H9 (cell line): ENCODE measurements around the gene SPHK2. TPM values are rescaled to one million over a fixed set of nuclear protein-coding genes. Genes with fewer than 3 reads are reported as not detected.

Source experiments
- DNase-seq: peaks from one replicate; pipeline ENCODE4 v3.0.0-alpha.2; 2017
- H2AFZ ChIP-seq: one replicate; pipeline ENCODE4 v1.6.1; 2013; ENCODE audit warnings: mild to moderate bottlenecking, low read length, control low read depth, moderate library complexity
- H2AK5ac ChIP-seq: 2 replicates; pipeline ENCODE4 v1.6.1; 2013; ENCODE audit warnings: low read length, control low read depth, mixed read lengths; ENCODE audit not compliant: insufficient read length
- H2BK120ac ChIP-seq: one replicate; pipeline ENCODE4 v1.6.1; 2013; ENCODE audit warnings: low read depth, mild to moderate bottlenecking, low read length, control low read depth, inconsistent platforms; ENCODE audit not compliant: poor library complexity, severe bottlenecking
- H2BK12ac ChIP-seq: 2 replicates; pipeline ENCODE4 v1.6.1; 2013; ENCODE audit warnings: low read length, control low read depth, mixed read lengths, low read depth; ENCODE audit not compliant: insufficient read length
- H2BK15ac ChIP-seq: 2 replicates; pipeline ENCODE4 v1.6.1; 2013; ENCODE audit warnings: low read depth, low read length, control low read depth
- H2BK20ac ChIP-seq: one replicate; pipeline ENCODE4 v1.6.1; 2013; ENCODE audit warnings: low read depth, mild to moderate bottlenecking, low read length, control low read depth, inconsistent platforms; ENCODE audit not compliant: poor library complexity, severe bottlenecking
- H2BK5ac ChIP-seq: 2 replicates; pipeline ENCODE4 v1.6.1; 2013; ENCODE audit warnings: low read length, control low read depth, mixed read lengths; ENCODE audit not compliant: insufficient read length
- H3K14ac ChIP-seq: 2 replicates; pipeline ENCODE4 v1.6.1; 2013; ENCODE audit warnings: low read length, control low read depth; ENCODE audit not compliant: insufficient read depth
- H3K18ac ChIP-seq: 2 replicates; pipeline ENCODE4 v1.6.1; 2013; ENCODE audit warnings: low read depth, mild to moderate bottlenecking, mixed read lengths, low read length, control low read depth; ENCODE audit not compliant: insufficient read length
- H3K23ac ChIP-seq: 2 replicates; pipeline ENCODE4 v1.6.1; 2013; ENCODE audit warnings: low read length, control low read depth, mixed read lengths, low read depth; ENCODE audit not compliant: insufficient read length
- H3K23me2 ChIP-seq: 2 replicates; pipeline ENCODE4 v1.6.1; 2013; ENCODE audit warnings: low read depth, mild to moderate bottlenecking, mixed read lengths, low read length, control low read depth; ENCODE audit not compliant: insufficient read length, poor library complexity, severe bottlenecking
- H3K27ac ChIP-seq: 2 replicates; pipeline ENCODE4 v1.5.1; 2013; ENCODE audit warnings: low read length, control low read depth, mixed read lengths, low read depth; ENCODE audit not compliant: insufficient read length
- H3K27me3 ChIP-seq: 2 replicates; pipeline ENCODE4 v1.6.1; 2013; ENCODE audit warnings: low read length, control low read depth, inconsistent platforms; ENCODE audit not compliant: insufficient read depth
- H3K4ac ChIP-seq: 2 replicates; pipeline ENCODE4 v1.6.1; 2013; ENCODE audit warnings: low read depth, mild to moderate bottlenecking, control low read depth, inconsistent platforms, low read length, moderate library complexity
- H3K4me1 ChIP-seq: 2 replicates; pipeline ENCODE4 v1.6.1; 2013; ENCODE audit warnings: low read length, control low read depth, inconsistent platforms; ENCODE audit not compliant: insufficient read depth
- H3K4me2 ChIP-seq: 2 replicates; pipeline ENCODE4 v1.6.1; 2013; ENCODE audit warnings: low read length, control low read depth, mixed read lengths; ENCODE audit not compliant: insufficient read length, insufficient read depth
- H3K56ac ChIP-seq: 2 replicates; pipeline ENCODE4 v1.6.1; 2013; ENCODE audit warnings: low read depth, mild to moderate bottlenecking, mixed read lengths, low read length, control low read depth; ENCODE audit not compliant: insufficient read length
- H3K79me1 ChIP-seq: 2 replicates; pipeline ENCODE4 v1.6.1; 2013; ENCODE audit warnings: low read depth, mild to moderate bottlenecking, moderate library complexity, low read length, control low read depth, inconsistent platforms; ENCODE audit not compliant: insufficient read depth, poor library complexity, severe bottlenecking
- H3K79me2 ChIP-seq: 2 replicates; pipeline ENCODE4 v1.6.1; 2013; ENCODE audit warnings: low read length, control low read depth, inconsistent platforms; ENCODE audit not compliant: insufficient read depth
- H3K9ac ChIP-seq: 2 replicates; pipeline ENCODE4 v1.6.1; 2013; ENCODE audit warnings: low read length, control low read depth, mixed read lengths; ENCODE audit not compliant: insufficient read length; ENCODE audit errors: extremely low read depth
- H3K9me3 ChIP-seq: one replicate; pipeline ENCODE4 v1.6.1; 2013; ENCODE audit warnings: low read depth, low read length, inconsistent platforms; ENCODE audit not compliant: control insufficient read depth
- H3T11ph ChIP-seq: one replicate; pipeline ENCODE4 v1.6.1; 2013; ENCODE audit warnings: mild to moderate bottlenecking, low read length, control low read depth, inconsistent platforms
- H4K20me1 ChIP-seq: one replicate; pipeline ENCODE4 v1.6.1; 2013; ENCODE audit not compliant: control insufficient read depth, insufficient read length, insufficient read depth
- H4K5ac ChIP-seq: 2 replicates; pipeline ENCODE4 v1.6.1; 2013; ENCODE audit warnings: low read depth, mild to moderate bottlenecking, mixed read lengths, low read length, control low read depth; ENCODE audit not compliant: insufficient read length
- H4K8ac ChIP-seq: replicated peaks from 2 replicates; pipeline ENCODE4 v1.6.1; 2013; ENCODE audit warnings: low read length, control low read depth, mixed read lengths, low read depth; ENCODE audit not compliant: insufficient read length
- H4K91ac ChIP-seq: 2 replicates; pipeline ENCODE4 v1.6.1; 2013; ENCODE audit warnings: low read depth, mild to moderate bottlenecking, moderate library complexity, mixed read lengths, low read length, control low read depth; ENCODE audit not compliant: insufficient read length
- H3K27ac Mint-ChIP-seq, 3 experiments: 2 replicates in 2 of 3; 3 replicates in 1 of 3; pipeline ENCODE4 v1.8.0; 2020 to 2021; ENCODE audit warnings: mixed read lengths in 3 of 3, mild to moderate bottlenecking in 1 of 3, moderate library complexity in 1 of 3
- H3K27me3 Mint-ChIP-seq: 2 replicates; pipeline ENCODE4 v1.8.0; 2021; ENCODE audit warnings: low read depth, mild to moderate bottlenecking, moderate library complexity, mixed read lengths
- H3K36me3 Mint-ChIP-seq, 3 experiments: 2 replicates in 2 of 3; 3 replicates in 1 of 3; pipeline ENCODE4 v1.8.0; 2020 to 2021; ENCODE audit warnings: low read depth in 3 of 3, mixed read lengths in 3 of 3; ENCODE audit not compliant: insufficient read depth in 1 of 3
- H3K4me1 Mint-ChIP-seq, 2 experiments: 2 replicates each; pipeline ENCODE4 v1.8.0; 2020; ENCODE audit warnings: mixed read lengths in 2 of 2
- H3K4me3 Mint-ChIP-seq, 2 experiments: 2 replicates in 1 of 2; 3 replicates in 1 of 2; pipeline ENCODE4 v1.8.0; 2020 to 2021; ENCODE audit warnings: mild to moderate bottlenecking in 2 of 2, mixed read lengths in 2 of 2, moderate library complexity in 1 of 2
- H3K9me3 Mint-ChIP-seq, 2 experiments: 2 replicates in 1 of 2; 3 replicates in 1 of 2; pipeline ENCODE4 v1.8.0; 2020; ENCODE audit warnings: mild to moderate bottlenecking in 2 of 2, mixed read lengths in 2 of 2, moderate library complexity in 1 of 2
- WGBS: extraction: QIAGEN DNeasy Blood & Tissue Kit; methylation state at CpG from one replicate; pipeline ENCODE4 v1.1.7; 2013; ENCODE audit warnings: missing lambda C conversion rate, low lambda C conversion rate, mixed read lengths; ENCODE audit not compliant: insufficient read length; ENCODE audit errors: extremely low coverage; 5-methylcytosine and 5-hydroxymethylcytosine counted together
- total RNA-seq: library from RNA; stranded (reverse); gene quantifications from 2 replicates; pipeline ENCODE4 v1.2.1, GENCODE V29; 2021
- TF ChIP-seq, protein P1 (sequence below): fragments of 200-600 bp; sonication (generic); conservative IDR thresholded peaks from 3 replicates; pipeline ENCODE4 v1.8.0; 2021; ENCODE audit warnings: antibody characterized with exemption, mild to moderate bottlenecking

SPHK2 gene
- total RNA-seq, 1 experiment from 2014 or later = 57.2 TPM

DNA sequence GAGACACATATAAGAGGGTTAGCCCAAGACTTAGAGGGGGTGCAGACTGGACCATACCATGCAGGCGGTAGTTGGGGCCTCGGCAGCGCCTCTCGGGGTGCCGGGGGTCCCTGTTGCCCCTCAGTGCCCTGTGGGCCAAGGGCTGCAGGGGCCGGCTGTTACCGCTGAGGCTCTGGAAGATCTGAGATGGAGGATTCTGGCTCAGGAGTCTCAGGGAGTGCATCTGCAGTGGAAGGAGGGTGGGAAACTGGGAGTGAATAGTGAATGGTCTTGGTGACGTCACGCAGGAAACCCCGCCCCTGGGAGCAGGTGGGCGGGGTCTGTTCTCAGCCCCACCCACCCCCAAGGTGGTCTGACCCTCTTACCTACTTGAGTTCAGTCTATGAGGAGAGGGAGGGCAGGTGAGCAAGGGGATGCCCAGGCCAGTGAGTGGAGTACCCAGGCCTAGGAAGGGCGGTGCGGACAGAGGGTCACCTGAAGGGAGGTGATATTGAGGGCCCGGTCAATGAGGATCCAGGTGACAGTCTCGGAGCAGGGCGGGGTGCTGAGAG is 19.6 kb downstream of the SPHK2 start:
- H2BK15ac ChIP-seq = no peak overlapping the region
- no peak overlapping the region for H2BK120ac ChIP-seq
- H2AFZ ChIP-seq = no peak overlapping the region
- H4K91ac ChIP-seq = no peak overlapping the region
- H3K23ac ChIP-seq = no peak overlapping the region
- no peak overlapping the region for H4K8ac ChIP-seq
- TF ChIP-seq, protein P1, sequence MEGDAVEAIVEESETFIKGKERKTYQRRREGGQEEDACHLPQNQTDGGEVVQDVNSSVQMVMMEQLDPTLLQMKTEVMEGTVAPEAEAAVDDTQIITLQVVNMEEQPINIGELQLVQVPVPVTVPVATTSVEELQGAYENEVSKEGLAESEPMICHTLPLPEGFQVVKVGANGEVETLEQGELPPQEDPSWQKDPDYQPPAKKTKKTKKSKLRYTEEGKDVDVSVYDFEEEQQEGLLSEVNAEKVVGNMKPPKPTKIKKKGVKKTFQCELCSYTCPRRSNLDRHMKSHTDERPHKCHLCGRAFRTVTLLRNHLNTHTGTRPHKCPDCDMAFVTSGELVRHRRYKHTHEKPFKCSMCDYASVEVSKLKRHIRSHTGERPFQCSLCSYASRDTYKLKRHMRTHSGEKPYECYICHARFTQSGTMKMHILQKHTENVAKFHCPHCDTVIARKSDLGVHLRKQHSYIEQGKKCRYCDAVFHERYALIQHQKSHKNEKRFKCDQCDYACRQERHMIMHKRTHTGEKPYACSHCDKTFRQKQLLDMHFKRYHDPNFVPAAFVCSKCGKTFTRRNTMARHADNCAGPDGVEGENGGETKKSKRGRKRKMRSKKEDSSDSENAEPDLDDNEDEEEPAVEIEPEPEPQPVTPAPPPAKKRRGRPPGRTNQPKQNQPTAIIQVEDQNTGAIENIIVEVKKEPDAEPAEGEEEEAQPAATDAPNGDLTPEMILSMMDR = no peak
- peak; percentile 90 for DNase-seq
- H3K4me1 ChIP-seq = peaks cover 6% of the 10 kb centered on the region; the same call in 1 of the 2 replicates
- no peaks in the 10 kb centered on the region for H3K79me1 ChIP-seq
- H3K56ac ChIP-seq = no peak overlapping the region
- H4K20me1 ChIP-seq = no peaks in the 10 kb centered on the region
- H3K18ac ChIP-seq = peak overlapping the region; percentile 69
- H3K4me1 Mint-ChIP-seq = peaks cover 32 to 42% of the 10 kb centered on the region in 2 experiments
- no peak overlapping the region for H2AK5ac ChIP-seq
- H3K36me3 Mint-ChIP-seq = peaks cover 14 to 36% (median 35%) of the 10 kb centered on the region in 3 experiments
- no peaks in the 10 kb centered on the region; a peak in 1 of 5 replicates for H3K9me3 Mint-ChIP-seq
- H3K27ac ChIP-seq = peak overlapping the region; percentile 60
- no peak overlapping the region for H2BK12ac ChIP-seq
- no peak overlapping the region for H3K14ac ChIP-seq
- no peaks in the 10 kb centered on the region; the same call in 1 of the 2 replicates for H3K27me3 ChIP-seq
- H3K9me3 ChIP-seq = no peaks in the 10 kb centered on the region
- peaks cover 21% of the 10 kb centered on the region for H3K23me2 ChIP-seq
- no peak overlapping the region for H4K5ac ChIP-seq
- no peak overlapping the region for H3T11ph ChIP-seq
- peaks cover 4% of the 10 kb centered on the region for H3K27me3 Mint-ChIP-seq
- no peak overlapping the region for H3K4ac ChIP-seq
- H3K9ac ChIP-seq = no peak overlapping the region
- peak overlapping the region; percentile 68 to 95 (median 83) for H3K27ac Mint-ChIP-seq
- WGBS = no CpG with 5 or more reads among the region's 16 CpGs
- no peak overlapping the region for H2BK5ac ChIP-seq
- peak overlapping the region; percentile 63 for H3K4me2 ChIP-seq
- H3K79me2 ChIP-seq = no peaks in the 10 kb centered on the region
- peak overlapping the region; percentile 82 to 89 for H3K4me3 Mint-ChIP-seq
- no peak overlapping the region for H2BK20ac ChIP-seq
